Liver (tissue), 9 donors: ENCODE measurements around the gene LDB2. TPM values are rescaled to one million over a fixed set of nuclear protein-coding genes. Genes with fewer than 3 reads are reported as not detected.

Experiments used
- DNase-seq: peaks from one replicate; pipeline ENCODE4 v3.0.0-alpha.2; 2017; ENCODE audit warnings: low spot score
- H3K27ac ChIP-seq, 2 donors: one replicate each; pipeline ENCODE4 v1.7.0; 2013; ENCODE audit warnings: inconsistent platforms in 2 of 2, low read length in 2 of 2, control low read depth in 1 of 2, low read depth in 1 of 2, mild to moderate bottlenecking in 1 of 2
- H3K27me3 ChIP-seq, 4 donors: one replicate each; pipeline versions ENCODE4 v1.6.1 to v1.7.0; 2013; ENCODE audit warnings: low read length in 3 of 4, inconsistent platforms in 1 of 4, mild to moderate bottlenecking in 1 of 4, moderate library complexity in 1 of 4; ENCODE audit not compliant: control insufficient read depth in 4 of 4, insufficient read depth in 4 of 4
- H3K36me3 ChIP-seq, 4 donors: one replicate each; pipeline versions ENCODE4 v1.6.1 to v1.7.0; 2013; ENCODE audit warnings: low read length in 3 of 4, mild to moderate bottlenecking in 3 of 4, low read depth in 1 of 4, moderate library complexity in 1 of 4; ENCODE audit not compliant: control insufficient read depth in 4 of 4, insufficient read depth in 3 of 4
- H3K4me1 ChIP-seq, 4 donors: one replicate each; pipeline versions ENCODE4 v1.6.1 to v1.7.0; 2013; ENCODE audit warnings: low read length in 3 of 4, mild to moderate bottlenecking in 3 of 4, moderate library complexity in 1 of 4; ENCODE audit not compliant: control insufficient read depth in 4 of 4, insufficient read depth in 4 of 4
- H3K4me3 ChIP-seq, 3 donors: one replicate each; pipeline versions ENCODE4 v1.6.1 to v1.7.0; 2013; ENCODE audit warnings: low read length in 3 of 3, control low read depth in 1 of 3, low read depth in 1 of 3, mild to moderate bottlenecking in 1 of 3
- H3K9ac ChIP-seq, 2 donors: one replicate each; pipeline ENCODE4 v1.7.0; 2013; ENCODE audit warnings: low read length in 2 of 2, mild to moderate bottlenecking in 2 of 2, moderate library complexity in 2 of 2, control low read depth in 1 of 2, low read depth in 1 of 2
- H3K9me3 ChIP-seq, 4 donors: one replicate each; pipeline versions ENCODE4 v1.6.1 to v1.7.0; 2013; ENCODE audit warnings: low read length in 3 of 4; ENCODE audit not compliant: control insufficient read depth in 4 of 4
- CTCF ChIP-seq: fragments of 150-350 bp; IDR thresholded peaks from 2 replicates; pipeline ENCODE4 v1.5.1; 2017; ENCODE audit warnings: improper control_type of control experiment, low read depth, low read length; ENCODE audit not compliant: missing input control
- EGR1 ChIP-seq, 2 donors: IDR thresholded peaks; 2 replicates each; pipeline ENCODE4 v1.6.1; 2016 to 2018; ENCODE audit warnings: antibody characterized with exemption in 2 of 2, low read depth in 2 of 2
- FOXA1 ChIP-seq: IDR thresholded peaks from 2 replicates; pipeline ENCODE4 v1.6.1; 2016; ENCODE audit warnings: antibody characterized with exemption
- FOXA2 ChIP-seq: IDR thresholded peaks from 2 replicates; pipeline ENCODE4 v1.6.1; 2016; ENCODE audit warnings: antibody characterized with exemption
- GABPA ChIP-seq, 2 donors: IDR thresholded peaks in 1 of 2; conservative IDR thresholded peaks in 1 of 2; 2 replicates each; pipeline ENCODE4 v1.6.1; 2016; ENCODE audit warnings: antibody characterized with exemption in 2 of 2, mild to moderate bottlenecking in 1 of 2, moderate library complexity in 1 of 2
- HNF4A ChIP-seq, 2 donors: conservative IDR thresholded peaks; 2 replicates each; pipeline ENCODE4 v1.6.1; 2016; ENCODE audit warnings: antibody characterized with exemption in 2 of 2, mild to moderate bottlenecking in 2 of 2
- HNF4G ChIP-seq: IDR thresholded peaks from 2 replicates; pipeline ENCODE4 v1.6.1; 2016; ENCODE audit warnings: antibody characterized with exemption
- JUND ChIP-seq, 2 donors: IDR thresholded peaks; 2 replicates each; pipeline ENCODE4 v1.6.1; 2016; ENCODE audit warnings: antibody characterized with exemption in 2 of 2
- MAX ChIP-seq: IDR thresholded peaks from 2 replicates; pipeline ENCODE4 v1.6.1; 2016; ENCODE audit warnings: antibody characterized with exemption
- NR2F2 ChIP-seq: IDR thresholded peaks from 2 replicates; pipeline ENCODE4 v1.6.1; 2016; ENCODE audit warnings: antibody characterized with exemption
- RAD21 ChIP-seq, 2 donors: IDR thresholded peaks; 2 replicates each; pipeline ENCODE4 v1.6.1; 2016; ENCODE audit warnings: antibody characterized with exemption in 2 of 2, mild to moderate bottlenecking in 2 of 2
- REST ChIP-seq: IDR thresholded peaks from 2 replicates; pipeline ENCODE4 v1.6.1; 2016; ENCODE audit warnings: antibody characterized with exemption, mild to moderate bottlenecking
- RXRA ChIP-seq, 2 donors: IDR thresholded peaks; 2 replicates each; pipeline ENCODE4 v1.6.1; 2017 to 2018; ENCODE audit warnings: antibody characterized with exemption in 2 of 2, mild to moderate bottlenecking in 1 of 2
- SP1 ChIP-seq: IDR thresholded peaks from 2 replicates; pipeline ENCODE4 v1.6.1; 2018; ENCODE audit warnings: antibody characterized with exemption, mild to moderate bottlenecking
- TAF1 ChIP-seq: conservative IDR thresholded peaks from 2 replicates; pipeline ENCODE4 v1.6.1; 2016; ENCODE audit warnings: antibody characterized with exemption, mild to moderate bottlenecking
- YY1 ChIP-seq: IDR thresholded peaks from 2 replicates; pipeline ENCODE4 v1.6.1; 2016; ENCODE audit warnings: antibody characterized with exemption, mild to moderate bottlenecking
- ZBTB33 ChIP-seq: IDR thresholded peaks from 2 replicates; pipeline ENCODE4 v1.6.1; 2016; ENCODE audit warnings: antibody characterized with exemption
- WGBS: extraction: QIAGEN DNeasy Blood & Tissue Kit; methylation state at CpG from one replicate; pipeline ENCODE4 v1.1.7; 2013; 5-methylcytosine and 5-hydroxymethylcytosine counted together
- polyA plus RNA-seq, 2 donors: library from polyadenylated mRNA; stranded (reverse) in 1 of 2; unstranded in 1 of 2; fragments of 200-250 nt in 1 of 2; fragments of >200 nt in 1 of 2; fragmentation: Nextera tagmentation in 1 of 2; extraction: Ambion mirVana in 1 of 2; gene quantifications; one replicate each; pipeline versions ENCODE4 v1.2.1 to v1.2.3, GENCODE V29; 2013 to 2015
- total RNA-seq, 2 donors: library from RNA; depleted of rRNA; stranded (reverse); fragments of >200 nt; gene quantifications; one replicate each; pipeline ENCODE4 v1.2.3, GENCODE V29; 2014
- TF ChIP-seq, protein P1 (sequence below): IDR thresholded peaks from 2 replicates; pipeline ENCODE4 v1.6.1; 2016; ENCODE audit warnings: antibody characterized with exemption
- donor health status: healthy.
- donor health status: healthy.
- donor health status: healthy.
- donor health status: healthy.
- donor health status: healthy.

The LDB2 gene
- total and polyA plus RNA-seq, 4 donors: 7.4 to 31.9 (median 16.8) TPM

- TF ChIP-seq SP1 (no peak), MAX (no peak), ZBTB33 (no peak), FOXA1 (no peak)
- no peak overlapping the region for H3K27ac ChIP-seq
- H3K4me3 ChIP-seq: no peak overlapping the region
- WGBS: 73% methylated on average over 2 of the region's 2 CpGs
- H3K36me3 ChIP-seq: no peaks in the 10 kb centered on the region
- peaks cover 2 to 29% (median 11%) of the 10 kb centered on the region in 4 donors for H3K4me1 ChIP-seq
- no peaks in the 10 kb centered on the region for H3K27me3 ChIP-seq
- no peak overlapping the region for H3K9ac ChIP-seq
- H3K9me3 ChIP-seq: peaks cover 0 to 4% (median 2%) of the 10 kb centered on the region in 4 donors
- DNase-seq: no peak
Measured at GRCh38 chr4:16720761-16721160, 177.7 kb downstream of the LDB2 start.

DNA sequence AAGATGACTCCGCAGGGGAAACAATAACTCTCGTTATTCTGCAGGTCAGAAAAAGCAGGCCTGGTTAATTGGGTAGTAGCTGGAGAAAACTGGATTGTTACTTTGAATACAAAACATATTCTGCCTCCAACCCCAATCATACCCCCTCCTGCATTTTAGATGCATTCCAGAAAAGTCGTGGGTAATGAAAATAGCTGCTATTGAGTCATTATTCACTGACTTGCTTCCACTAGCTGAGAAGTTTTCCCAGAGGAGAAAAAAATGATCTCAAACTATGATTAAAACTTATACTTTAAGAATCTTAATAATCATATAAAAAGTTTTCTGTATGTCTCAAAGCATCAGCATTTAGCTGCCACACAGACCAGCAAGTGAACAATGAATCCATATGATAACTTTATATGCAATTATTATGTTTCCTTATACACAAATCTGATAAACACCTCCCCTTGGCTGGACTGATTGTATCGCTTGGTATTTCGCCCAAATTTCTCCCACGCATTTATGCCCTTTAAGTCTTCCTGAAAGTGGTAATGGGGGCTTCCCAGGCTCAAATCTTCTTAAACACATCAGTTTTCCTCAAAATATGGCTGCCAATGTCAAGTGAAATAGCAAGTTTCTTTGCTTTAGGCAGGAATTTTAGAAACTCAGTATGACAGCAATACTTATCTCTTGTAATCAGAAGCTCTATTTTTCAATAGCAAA is 181.0 kb downstream of the LDB2 start:
- no peaks in the 10 kb centered on the region for H3K27me3 ChIP-seq
- peaks cover 0 to 4% (median 0%) of the 10 kb centered on the region in 4 donors for H3K9me3 ChIP-seq
- 81% methylated on average over 6 of the region's 6 CpGs for WGBS
- no peak overlapping the region for H3K4me3 ChIP-seq
- H3K9ac ChIP-seq: no peak overlapping the region
- DNase-seq: no peak
- TF ChIP-seq FOXA2 (no peak), MAX (no peak), TAF1 (no peak), ZBTB33 (no peak), RXRA (IDR thresholded peaks at IDR 0.05) (no peak), HNF4A (conservative IDR thresholded peaks at IDR 0.05) (no peak), EGR1 (IDR thresholded peaks at IDR 0.05; ENCODE audit: low read depth in 2 of 2) (no peak), REST (no peak), NR2F2 (no peak), JUND (IDR thresholded peaks at IDR 0.05) (no peak), GABPA (IDR thresholded peaks at IDR 0.05 in 1 of 2, conservative IDR thresholded peaks at IDR 0.05 in 1 of 2) (no peak), RAD21 (IDR thresholded peaks at IDR 0.05) (no peak), YY1 (no peak), HNF4G (no peak), FOXA1 (no peak), CTCF (no peak), SP1 (no peak)
- TF ChIP-seq, protein P1, sequence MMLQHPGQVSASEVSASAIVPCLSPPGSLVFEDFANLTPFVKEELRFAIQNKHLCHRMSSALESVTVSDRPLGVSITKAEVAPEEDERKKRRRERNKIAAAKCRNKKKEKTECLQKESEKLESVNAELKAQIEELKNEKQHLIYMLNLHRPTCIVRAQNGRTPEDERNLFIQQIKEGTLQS: no peak
- peaks cover 2 to 18% (median 6%) of the 10 kb centered on the region in 4 donors for H3K4me1 ChIP-seq
- no peaks in the 10 kb centered on the region for H3K36me3 ChIP-seq
- no peak overlapping the region for H3K27ac ChIP-seq
